Left colon (tissue), 2 donors: ENCODE data around the gene TTYH1. TPM values are rescaled to one million over a fixed set of nuclear protein-coding genes. Genes with fewer than 3 reads are reported as not detected.
A peak's percentile ranks its signal among the peaks of the same experiment; 100 is the strongest.
"Not testable (repeated sequence)": the region's sequence is repeated elsewhere in the genome, so short reads cannot be mapped to it uniquely, and the experiment has no call there.

Source experiments
- ATAC-seq: fragments of 200-7000 bp; cut with Tn5 transposase; one replicate; pipeline ENCODE4 v1.9.1; 2020; ENCODE audit warnings: mild to moderate bottlenecking, moderate library complexity
- DNase-seq, 2 donors: peaks; one replicate each; pipeline ENCODE4 v3.0.0-alpha.2; 2020
- intact Hi-C, 2 donors: fragments of 100-400 bp; cut with DNase I in 1 of 2; cut with micrococcal nuclease in 1 of 2; formaldehyde crosslinking; loops; one replicate each; pipeline versions ENCODE4 v1.11.2 to v1.14.0; 2022; cut with DNase I, micrococcal nuclease
- total RNA-seq, 2 donors: library from RNA; stranded (reverse); fragmentation: NEBNext Ultra II Directional; extraction: Animal tissue kit (Norgen Biotek cat#: 25700); gene quantifications; one replicate each; pipeline ENCODE4 v1.2.1, GENCODE V29; 2021
- donor health status: DM: no; HTN: no; CAD: no.
- donor health status: DM: yes; HTN: yes; CAD: no.

TTYH1 gene
- total RNA-seq, 2 donors from 2014 or later: 1.1 TPM; not detected in 1

DNA sequence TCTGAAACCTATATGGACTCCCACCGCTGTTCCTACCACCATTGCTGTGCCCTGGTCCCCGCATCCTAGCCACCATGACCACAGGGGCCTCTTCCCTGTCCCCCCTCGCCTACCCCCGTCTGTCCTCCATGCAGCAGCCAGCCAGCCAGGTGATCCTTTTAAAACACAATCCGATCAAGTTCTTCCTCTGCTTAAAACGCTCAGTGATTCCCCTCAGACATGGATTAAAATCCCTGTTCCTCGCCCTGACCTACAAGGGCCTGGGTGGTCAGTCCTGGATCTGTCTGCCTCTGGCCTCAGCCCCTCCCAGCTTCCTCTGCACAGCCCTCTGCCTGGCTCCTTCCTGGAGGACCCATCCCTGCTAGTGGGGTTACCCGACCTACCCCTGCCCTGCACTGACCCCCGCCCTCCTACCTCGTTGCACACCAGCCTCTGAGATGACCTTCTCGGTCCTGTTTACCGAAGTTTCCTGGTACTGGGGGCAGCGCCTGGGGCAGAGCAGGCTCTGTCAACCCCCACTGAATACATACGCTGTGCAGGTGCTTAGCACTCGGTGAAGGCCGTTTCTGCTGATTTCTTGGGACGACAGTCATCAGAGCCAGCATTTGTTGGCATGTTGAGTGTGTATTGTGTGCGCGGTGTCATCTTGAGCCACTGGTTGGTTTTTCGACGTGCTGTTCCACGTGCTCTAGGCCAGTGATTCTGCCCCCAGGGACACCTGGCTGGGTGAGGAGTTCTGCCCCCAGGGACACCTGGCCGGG is 19.0 kb downstream of the TTYH1 start:
- ATAC-seq: no peak
- intact Hi-C loops: no loop called here
- no peak for DNase-seq

GRCh38 chr19:54434873-54435214 is 19.6 kb downstream of the TTYH1 start:
- DNase-seq (no peak), ATAC-seq (no peak)
- intact Hi-C loops: no loop called here

DNA sequence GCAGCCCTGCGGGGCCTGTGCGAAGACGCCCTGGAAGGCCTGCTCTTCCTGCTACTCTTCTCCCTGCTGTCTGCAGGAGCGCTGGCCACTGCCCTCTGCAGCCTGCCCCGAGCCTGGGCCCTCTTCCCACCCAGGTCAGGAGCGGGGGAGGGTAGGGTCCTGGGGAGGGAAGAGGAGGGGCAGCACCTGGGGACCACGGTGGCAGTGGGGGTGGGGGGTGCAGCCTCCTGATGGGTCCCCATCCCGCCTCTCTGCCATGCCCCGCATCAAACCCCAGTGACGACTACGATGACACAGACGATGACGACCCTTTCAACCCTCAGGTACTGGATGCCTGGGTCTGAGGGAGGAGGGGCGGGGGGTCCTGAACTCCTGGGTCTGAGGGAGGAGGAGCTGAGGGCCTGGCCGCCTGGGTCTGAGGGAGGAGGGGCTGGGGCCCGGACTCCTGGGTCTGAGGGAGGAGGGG is 20.3 kb downstream of the TTYH1 start:
- ATAC-seq (peak; percentile 5), DNase-seq (no peak)
- intact Hi-C loops: no loop called here

DNA sequence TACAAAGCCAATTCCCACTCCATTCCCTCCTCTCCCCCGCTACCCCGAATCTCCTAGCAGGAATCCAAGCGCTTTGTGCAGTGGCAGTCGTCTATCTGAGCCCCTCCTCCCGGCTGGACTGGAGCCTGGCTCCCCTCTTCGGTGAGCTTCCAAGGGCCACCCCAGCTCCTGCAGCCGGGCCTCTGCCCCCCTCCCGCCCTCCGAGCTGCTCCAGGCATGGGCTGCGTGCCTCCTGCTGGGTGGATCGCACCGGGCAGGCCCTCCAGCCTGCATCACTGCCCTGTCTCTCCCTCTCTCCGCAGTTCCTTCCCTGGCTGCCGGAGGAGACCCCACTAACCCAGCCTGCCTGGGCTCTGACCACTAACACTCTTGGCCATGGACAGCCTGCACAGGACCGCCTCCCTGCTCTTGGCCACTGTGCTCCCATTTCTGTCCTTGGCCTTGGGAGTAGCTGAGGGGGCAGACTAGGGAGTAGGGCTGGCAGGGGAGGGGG is 20.8 kb downstream of the TTYH1 start:
- ATAC-seq: no peak
- intact Hi-C loops: no loop called here

GRCh38 chr19:54436628-54437252 is 21.5 kb downstream of the TTYH1 start:
- ATAC-seq (no peak), DNase-seq (no peak)
- intact Hi-C loops: no loop called here

More for the DNA sequence above, 20.8 kb downstream of the TTYH1 start:
- no peak for DNase-seq

DNA sequence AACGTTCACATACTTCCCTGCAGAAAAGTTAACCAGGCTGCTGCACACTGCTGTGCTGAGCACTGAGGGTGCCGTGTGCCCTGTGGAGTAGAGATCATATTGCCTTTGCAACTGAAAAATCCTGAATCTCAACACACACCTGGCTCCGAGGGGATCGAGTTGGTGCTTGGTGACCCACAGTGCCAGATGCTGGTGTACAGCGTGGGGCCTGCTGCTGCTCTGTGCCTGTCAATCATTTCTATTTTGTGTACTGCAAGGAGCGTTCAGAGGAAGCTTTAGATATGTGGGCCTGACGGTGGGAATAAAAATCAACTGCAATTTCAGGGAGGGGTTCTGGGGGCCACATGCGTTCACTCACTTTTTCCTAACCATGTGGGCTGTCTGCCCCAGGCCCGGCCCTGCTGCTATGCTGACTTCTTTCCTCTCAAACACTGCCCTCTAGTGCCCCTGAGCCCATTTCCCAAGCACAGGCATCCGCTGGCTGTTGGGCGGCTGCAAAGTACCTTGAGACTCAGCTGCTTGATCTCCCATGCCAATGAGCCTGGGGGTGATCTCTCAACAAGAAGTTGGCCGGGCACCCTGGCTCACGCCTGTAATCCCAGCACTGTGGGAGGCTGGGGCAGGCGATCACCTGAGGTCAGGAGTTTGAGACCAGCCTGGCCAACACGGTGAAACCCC is 24.0 kb downstream of the TTYH1 start:
- DNase-seq: no peak
- peak; percentile 67 for ATAC-seq
- intact Hi-C loops: no loop called here

GRCh38 chr19:54440641-54441040 is 25.4 kb downstream of the TTYH1 start:
- DNase-seq: no peak
- intact Hi-C loops: no loop called here
- no peak for ATAC-seq

GRCh38 chr19:54444737-54445136 is 29.5 kb downstream of the TTYH1 start:
- DNase-seq (peak; percentile 59 to 75), ATAC-seq (peak; percentile 58)
- intact Hi-C loops: no loop called here

- ATAC-seq, intact Hi-C loops: not testable (repeated sequence)
- peak in 1 of 2 donors; percentile 18 for DNase-seq
Measured at GRCh38 chr19:54446349-54446748, 31.1 kb downstream of the TTYH1 start.

DNA sequence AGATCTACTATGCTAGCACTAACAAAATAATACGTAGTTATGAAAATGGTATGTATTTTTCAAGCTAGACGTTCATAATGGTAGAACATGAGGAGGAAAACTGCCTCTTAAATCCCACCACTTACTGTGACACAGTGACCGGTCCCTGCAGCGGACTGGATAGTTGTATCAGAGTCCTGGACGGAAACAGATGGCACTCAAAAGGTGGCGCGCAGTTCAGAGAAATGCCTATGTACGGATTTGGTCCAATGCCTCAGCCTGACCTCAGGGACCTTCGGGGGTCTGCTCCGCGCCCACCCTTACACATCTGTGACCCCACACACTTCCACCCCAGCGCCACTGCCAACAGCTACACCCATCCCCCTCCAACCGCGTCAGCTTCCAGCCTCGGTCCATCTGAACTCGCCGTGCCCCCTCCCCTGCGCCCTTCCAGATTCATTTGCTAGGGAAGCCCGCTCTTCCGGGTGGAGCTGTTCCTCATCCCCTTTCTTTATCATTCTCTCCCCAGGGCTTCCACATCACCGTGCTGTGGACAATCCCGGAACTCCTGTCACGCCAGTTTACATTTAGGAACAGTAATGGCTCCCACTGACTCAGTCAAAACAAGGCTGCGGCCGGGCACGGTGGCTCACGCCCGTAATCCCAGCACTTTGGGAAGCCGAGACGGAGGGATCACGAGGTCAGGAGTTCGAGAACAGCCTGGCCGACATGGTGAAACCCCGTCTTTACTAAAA is 32.9 kb downstream of the TTYH1 start:
- DNase-seq: peak; percentile 62 to 70
- intact Hi-C loops: no loop called here
- ATAC-seq: peak; percentile 20

DNA sequence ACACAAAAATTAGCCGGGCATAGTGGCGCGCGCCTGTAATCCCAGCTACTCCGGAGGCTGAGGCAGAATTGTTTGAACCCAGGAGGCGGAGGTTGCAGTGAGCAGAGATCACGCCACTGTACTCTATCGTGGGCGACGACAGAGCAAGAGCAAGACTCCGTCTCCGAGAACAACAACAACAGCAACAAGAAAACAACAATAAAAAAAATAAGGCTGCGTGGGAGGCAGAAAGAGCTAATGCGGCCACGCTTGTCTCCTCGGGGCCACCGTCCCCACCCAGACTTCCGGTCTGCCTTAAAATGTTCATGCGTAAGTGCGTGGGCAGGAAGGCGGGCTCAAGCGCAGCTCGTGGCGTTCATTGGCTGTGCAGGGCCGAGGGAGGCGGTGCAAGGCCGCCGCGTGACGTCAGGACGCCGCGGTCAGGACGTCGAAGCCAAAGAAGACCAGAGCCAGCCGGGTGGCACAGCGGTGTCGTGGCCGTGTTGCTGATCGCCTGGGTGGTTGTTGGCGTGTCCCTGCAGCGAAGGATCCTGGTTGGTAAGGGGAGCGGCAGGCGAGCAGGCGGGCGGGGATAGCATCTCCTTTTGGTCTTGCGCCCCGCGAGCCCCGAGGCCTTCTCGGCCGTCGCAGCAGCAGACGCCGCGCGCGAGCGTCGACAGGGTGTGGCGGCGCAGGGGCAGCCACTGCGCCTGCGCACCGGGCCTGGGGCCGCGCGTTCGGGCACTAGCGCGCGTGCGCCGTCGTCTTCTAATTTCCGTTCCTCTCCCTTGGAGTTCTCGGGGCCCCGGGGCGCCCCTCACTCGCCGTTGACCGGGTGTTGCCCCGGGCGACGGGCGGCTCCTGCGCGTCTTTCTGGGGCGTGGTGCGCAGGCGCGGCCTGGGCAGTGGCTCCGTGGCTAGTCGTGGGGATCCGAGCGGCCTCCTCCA is 33.8 kb downstream of the TTYH1 start, which contains the start of gene LENG8:
LENG8 (plus strand) TSS at position 426 of the 927 bp plus-strand sequence. CDS start 2,146 bp downstream, outside the sequence.
- intact Hi-C loops: no loop called here
- DNase-seq: peak; percentile 98
- peak; percentile 86 for ATAC-seq

DNA sequence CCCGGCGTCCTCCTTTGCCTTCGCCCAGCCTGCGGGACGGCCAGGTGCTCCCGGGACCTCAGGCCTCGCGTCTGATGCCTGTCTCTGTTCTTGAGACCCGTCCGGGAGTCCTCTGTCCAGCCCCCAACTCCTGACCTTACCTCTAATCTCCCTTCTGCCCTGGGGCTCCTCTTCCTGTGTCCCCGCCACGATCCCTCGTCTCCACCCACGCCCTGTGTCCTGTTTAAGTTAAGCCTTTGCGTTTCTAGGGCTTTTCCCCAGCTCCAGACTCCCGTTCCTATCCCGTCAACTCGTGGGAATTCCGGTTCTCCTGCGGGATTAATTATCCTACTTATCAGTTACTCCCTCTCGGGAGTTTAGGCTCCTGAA is 34.4 kb downstream of the TTYH1 start:
- intact Hi-C loops: no loop called here
- DNase-seq: peak in 1 of 2 donors; percentile 33
- ATAC-seq: peak; percentile 1

- ATAC-seq (no peak), DNase-seq (no peak)
- intact Hi-C loops: no loop called here
Measured at GRCh38 chr19:54451331-54451871, 36.1 kb downstream of the TTYH1 start.

DNA sequence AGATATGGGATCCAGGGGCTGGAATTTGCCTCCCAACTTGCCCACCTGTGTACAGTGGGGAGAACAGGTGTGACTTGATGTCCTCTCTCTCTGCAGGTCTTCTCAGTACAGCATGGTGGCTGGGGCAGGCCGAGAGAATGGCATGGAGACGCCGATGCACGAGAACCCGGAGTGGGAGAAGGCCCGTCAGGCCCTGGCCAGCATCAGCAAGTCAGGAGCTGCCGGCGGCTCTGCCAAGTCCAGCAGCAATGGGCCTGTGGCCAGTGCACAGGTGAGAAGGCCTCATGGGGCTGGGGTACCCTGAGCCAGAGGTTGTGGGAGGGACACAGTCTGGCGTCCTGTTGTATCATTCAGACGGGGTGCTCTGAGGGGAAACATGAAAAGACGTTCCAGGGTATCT is 36.7 kb downstream of the TTYH1 start:
- ATAC-seq (no peak), DNase-seq (no peak)
- intact Hi-C loops: no loop called here

- ATAC-seq (no peak), DNase-seq (no peak)
- intact Hi-C loops: no loop called here
Measured at GRCh38 chr19:54452626-54453025, 37.4 kb downstream of the TTYH1 start.

- intact Hi-C loops: no loop called here
- ATAC-seq: no peak
- DNase-seq: no peak
Measured at GRCh38 chr19:54453921-54454780, 38.9 kb downstream of the TTYH1 start.
